Measurements from ENCODE around the gene PRAC1. TPM values are rescaled to one million over a fixed set of nuclear protein-coding genes. Genes with fewer than 3 reads are reported as not detected.
A peak's percentile ranks its signal among the peaks of the same experiment; 100 is the strongest.
"Not testable (repeated sequence)": the region's sequence is repeated elsewhere in the genome, so short reads cannot be mapped to it uniquely, and the experiment has no call there.

The PRAC1 gene
- total and polyA plus RNA-seq, 2 donors, result 7.7 to 18.0 TPM

DNA sequence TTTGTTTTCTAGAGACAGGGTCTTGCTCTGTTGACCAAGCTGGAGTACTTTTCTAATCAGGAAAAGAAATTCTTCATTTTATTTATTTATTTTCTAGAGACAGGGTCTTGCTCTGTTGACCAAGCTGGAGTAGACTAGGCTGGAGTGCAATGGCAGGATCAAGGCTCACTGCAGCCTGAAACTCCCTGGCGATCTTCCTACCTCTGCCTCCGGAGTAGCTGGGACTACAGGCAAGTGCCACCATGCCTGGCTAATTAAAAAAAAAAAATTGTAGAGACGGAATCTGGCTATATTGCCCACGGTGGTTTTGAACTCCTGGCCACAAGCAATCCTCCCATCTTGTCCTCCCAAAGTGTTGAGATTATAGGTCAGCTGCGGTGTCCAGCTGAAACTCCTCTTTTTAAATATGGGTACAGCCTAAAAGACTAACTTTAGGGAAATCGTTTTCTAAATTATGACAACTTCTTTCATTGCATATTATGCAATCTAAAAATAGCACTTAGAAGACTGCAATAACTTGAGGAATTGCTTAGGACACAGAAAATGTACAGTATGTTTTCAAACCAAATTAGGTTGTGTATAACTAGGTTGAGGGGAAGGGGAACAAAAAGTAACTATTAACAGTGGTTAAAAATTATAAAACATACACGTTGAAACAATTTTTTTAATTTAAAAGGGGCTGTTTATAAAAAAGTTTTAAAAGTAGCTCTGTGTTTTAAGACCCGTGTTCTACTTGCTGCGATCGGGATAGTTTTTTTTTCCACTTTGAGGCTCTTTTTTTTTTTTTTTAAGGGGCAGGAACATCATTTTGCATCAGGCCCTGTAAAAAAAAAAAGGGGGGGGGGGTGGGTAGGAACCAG, 4.7 kb downstream of the PRAC1 start:
- Histone ChIP-seq H3K4me3 (ENCODE audit: low read depth, low read length) (no peak overlapping the region), H3K27ac (ENCODE audit: low read depth) (no peak overlapping the region), H3K36me3 (ENCODE audit: insufficient read depth) (no peaks in the 10 kb centered on the region), H3K4me1 (ENCODE audit: insufficient read depth) (no peaks in the 10 kb centered on the region)
- WGBS, result 18% methylated on average over 10 of the region's 10 CpGs
- no peak for DNase-seq (ENCODE audit: extremely low spot score)

DNA sequence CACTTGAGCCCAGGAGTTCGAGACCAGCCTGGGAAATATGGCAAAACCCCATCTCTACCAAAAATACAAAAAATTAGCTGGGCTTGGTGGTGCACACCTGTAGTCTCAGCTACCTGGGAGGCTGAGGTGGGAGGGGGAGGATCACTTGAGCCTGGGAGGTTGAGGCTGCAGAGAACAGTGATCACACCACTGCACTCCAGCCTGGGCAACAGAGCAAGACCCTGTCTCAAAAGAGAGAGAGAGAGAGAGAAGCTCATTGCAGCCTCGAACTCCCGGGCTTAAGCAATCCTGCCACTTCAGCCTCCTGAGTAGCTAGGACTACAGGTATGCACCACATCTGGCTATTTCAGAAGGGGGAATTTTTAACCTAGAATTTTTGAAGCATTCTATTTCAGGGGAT, 5.8 kb downstream of the PRAC1 start:
- WGBS, result 74% methylated on average over 3 of the region's 3 CpGs
- H3K36me3 ChIP-seq (ENCODE audit: insufficient read depth); H3K4me1 ChIP-seq (ENCODE audit: insufficient read depth); DNase-seq (ENCODE audit: extremely low spot score); H3K4me3 ChIP-seq (ENCODE audit: low read depth, low read length); H3K27ac ChIP-seq (ENCODE audit: low read depth): not testable (repeated sequence)

DNA sequence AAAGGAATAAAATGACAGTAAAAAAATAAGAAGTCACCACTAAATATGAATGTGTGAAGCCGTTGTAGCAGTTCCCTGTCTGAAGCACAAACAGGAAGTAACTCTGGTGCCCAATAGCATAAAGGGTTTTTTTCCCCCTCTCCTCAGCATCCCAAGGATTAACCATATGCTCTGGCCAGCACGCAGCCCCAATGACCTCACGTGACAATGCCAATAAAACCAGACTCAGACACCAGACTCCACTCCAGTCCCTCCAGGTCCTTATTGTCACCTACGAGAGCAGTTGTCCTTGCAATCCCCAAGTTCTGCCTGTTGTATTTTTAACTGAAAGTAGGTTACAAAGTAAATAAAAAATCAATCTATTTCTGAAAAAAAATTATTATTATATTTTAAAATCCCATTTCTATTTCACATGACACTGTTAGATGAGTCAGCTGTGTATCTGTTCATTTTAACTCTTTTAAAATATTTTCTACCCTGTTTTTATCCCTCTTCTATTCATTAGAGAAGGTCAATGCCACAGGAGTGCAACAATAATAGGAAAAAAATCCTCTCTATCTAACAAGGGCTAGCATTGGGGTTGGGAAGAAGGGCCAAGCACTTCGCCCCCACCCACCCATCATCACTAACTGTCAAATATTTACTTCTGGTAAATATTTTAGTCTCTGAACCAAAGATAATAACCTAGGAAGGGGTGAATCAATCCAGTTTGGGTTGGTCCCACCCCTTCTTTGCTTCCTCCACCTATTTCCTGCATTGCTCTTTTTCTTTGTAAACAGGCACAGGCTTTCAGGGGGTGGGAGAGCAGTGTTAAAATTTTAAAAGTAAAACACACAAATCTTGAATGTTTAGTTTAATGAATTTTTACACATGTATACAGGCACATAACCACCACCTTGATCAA, 6.6 kb downstream of the PRAC1 start:
- Histone ChIP-seq H3K36me3 (ENCODE audit: insufficient read depth) (no peaks in the 10 kb centered on the region), H3K4me1 (ENCODE audit: insufficient read depth) (no peaks in the 10 kb centered on the region), H3K27ac (ENCODE audit: low read depth) (no peak overlapping the region), H3K4me3 (ENCODE audit: low read depth, low read length) (no peak overlapping the region)
- WGBS, result 27% methylated on average over 5 of the region's 5 CpGs
- DNase-seq (ENCODE audit: extremely low spot score), result no peak

DNA sequence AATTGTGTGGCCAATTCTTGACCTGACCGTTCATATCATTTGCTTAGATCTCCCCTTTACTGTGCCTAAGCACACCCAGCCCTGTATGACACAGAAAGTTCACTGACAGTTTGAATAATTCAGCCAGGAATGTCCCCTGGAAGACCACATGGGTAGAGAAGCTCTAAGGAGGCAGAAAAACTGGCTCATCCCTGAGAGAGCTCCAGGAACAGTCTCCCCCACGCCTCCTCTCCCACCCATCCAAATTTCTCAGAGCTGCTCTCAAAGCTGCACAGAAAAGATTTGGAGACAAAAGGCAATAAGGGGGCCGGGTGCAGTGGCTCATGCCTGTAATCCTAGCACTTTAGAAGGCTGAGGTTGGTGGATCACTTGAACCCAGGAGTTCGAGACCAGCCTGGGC, 11.2 kb downstream of the PRAC1 start:
- Histone ChIP-seq H3K4me3 (ENCODE audit: low read depth, low read length) (no peak overlapping the region), H3K27ac (ENCODE audit: low read depth) (no peak overlapping the region), H3K36me3 (ENCODE audit: insufficient read depth) (no peaks in the 10 kb centered on the region), H3K4me1 (ENCODE audit: insufficient read depth) (no peaks in the 10 kb centered on the region)
- DNase-seq (ENCODE audit: extremely low spot score), result no peak
- WGBS, result 64% methylated on average over 4 of the region's 4 CpGs

DNA sequence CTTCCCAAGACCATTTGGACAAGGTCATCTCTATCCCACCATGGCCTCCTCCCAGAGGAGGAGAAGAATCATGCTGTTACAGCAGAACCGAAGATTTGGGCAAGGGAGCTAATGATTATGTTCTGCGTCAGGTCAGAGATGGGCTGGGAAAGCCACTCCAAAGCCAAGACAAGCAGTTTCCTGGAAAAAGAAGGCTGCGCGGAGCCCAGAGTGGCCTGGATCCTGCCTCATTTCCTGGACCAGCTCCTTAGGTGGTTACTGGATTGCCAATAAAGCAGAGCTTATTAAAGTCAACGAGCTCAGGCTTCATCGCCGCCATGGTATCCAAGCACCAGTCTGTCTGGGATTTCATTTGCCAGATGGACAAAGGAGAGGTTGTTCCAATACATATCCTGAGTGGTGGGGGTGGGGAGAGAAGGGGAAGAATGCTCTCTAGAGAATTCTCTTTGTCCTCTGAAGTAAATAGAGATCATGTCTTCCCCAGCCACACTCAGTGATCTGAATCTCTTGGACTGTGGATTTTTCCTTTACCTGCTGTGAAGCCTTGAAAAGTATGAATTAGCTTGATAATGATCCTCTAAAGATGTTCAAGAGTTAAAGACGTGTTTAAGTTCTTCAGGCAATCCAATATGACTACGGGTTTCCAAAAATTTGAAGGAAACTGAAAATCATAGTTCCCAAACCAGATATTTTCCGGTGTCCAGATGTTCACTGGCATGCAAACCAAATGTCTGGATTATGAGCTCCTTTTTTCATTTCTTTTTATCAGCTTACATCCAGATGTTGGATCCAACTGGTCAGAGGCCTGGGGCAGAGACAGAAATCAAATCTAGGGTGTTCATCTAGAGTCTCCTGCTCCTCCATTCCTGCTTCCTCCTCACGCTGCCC, 17.7 kb downstream of the PRAC1 start:
- no peaks in the 10 kb centered on the region for H3K4me1 ChIP-seq (ENCODE audit: insufficient read depth)
- H3K4me3 ChIP-seq (ENCODE audit: low read depth, low read length), result no peak overlapping the region
- no peak for DNase-seq (ENCODE audit: extremely low spot score)
- 59% methylated on average over 11 of the region's 11 CpGs for WGBS
- no peak overlapping the region for H3K27ac ChIP-seq (ENCODE audit: low read depth)
- H3K36me3 ChIP-seq (ENCODE audit: insufficient read depth), result no peaks in the 10 kb centered on the region

DNA sequence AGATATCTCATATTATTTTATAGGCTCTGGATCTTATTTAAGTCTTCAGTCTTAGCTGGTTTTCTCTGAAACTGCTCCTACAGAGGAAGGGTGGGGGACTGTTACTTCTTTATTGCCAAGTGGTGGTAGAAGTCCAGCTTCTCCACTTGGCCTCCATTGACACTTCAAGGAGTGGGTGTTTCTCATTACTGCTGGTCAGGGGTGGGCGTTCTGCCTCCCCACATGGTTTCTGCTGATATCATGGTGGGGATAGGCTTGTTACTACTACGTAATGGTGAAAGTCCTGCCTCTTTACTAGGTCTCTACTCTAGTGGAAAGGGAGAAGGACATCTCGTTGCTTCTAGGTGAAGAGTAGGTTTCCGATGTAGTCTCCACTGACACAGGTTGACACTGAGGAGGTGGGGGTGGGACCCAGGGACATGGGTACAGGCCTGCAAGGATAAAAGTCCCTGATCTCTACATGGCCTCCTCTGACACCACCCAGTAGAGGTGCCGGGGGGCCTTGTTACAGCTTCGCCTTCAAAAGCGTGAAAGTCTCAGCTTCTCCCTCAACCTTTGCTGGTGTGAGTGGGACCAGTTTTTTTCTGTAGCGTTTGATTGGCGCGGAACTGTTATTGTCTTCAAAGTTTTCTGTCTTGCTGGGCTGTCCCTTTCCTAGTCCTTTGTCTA, 20.3 kb downstream of the PRAC1 start:
- 93% methylated on average over 10 of the region's 10 CpGs for WGBS
- no peaks in the 10 kb centered on the region for H3K4me1 ChIP-seq (ENCODE audit: insufficient read depth)
- no peak overlapping the region for H3K4me3 ChIP-seq (ENCODE audit: low read depth, low read length)
- H3K36me3 ChIP-seq (ENCODE audit: insufficient read depth), result no peaks in the 10 kb centered on the region
- H3K27ac ChIP-seq (ENCODE audit: low read depth), result no peak overlapping the region
- no peak for DNase-seq (ENCODE audit: extremely low spot score)

DNA sequence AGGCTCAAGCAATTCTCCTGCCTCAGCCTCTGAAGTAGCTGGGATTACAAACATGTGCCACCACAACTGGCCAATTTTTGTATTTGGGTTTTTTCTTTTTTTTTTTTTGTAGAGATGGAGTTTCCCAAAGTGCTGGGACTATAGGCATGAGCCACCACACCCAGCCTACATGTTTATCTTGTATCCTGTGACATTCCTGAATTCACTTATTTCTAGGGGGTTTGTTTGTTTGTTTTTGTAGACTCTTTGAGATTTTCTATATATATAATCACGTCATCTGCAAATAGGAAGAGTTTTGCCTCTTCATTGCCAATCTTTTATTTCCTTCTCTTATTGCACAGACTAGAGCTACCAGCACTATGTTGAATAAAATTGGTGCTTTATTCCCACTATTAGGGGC, 29.1 kb downstream of the PRAC1 start:
- WGBS, result 44% methylated on average over 1 of the region's 1 CpG
- no peaks in the 10 kb centered on the region for H3K36me3 ChIP-seq (ENCODE audit: insufficient read depth)
- no peak for DNase-seq (ENCODE audit: extremely low spot score)
- no peak overlapping the region for H3K4me3 ChIP-seq (ENCODE audit: low read depth, low read length)
- no peak overlapping the region for H3K27ac ChIP-seq (ENCODE audit: low read depth)
- no peaks in the 10 kb centered on the region for H3K4me1 ChIP-seq (ENCODE audit: insufficient read depth)

DNA sequence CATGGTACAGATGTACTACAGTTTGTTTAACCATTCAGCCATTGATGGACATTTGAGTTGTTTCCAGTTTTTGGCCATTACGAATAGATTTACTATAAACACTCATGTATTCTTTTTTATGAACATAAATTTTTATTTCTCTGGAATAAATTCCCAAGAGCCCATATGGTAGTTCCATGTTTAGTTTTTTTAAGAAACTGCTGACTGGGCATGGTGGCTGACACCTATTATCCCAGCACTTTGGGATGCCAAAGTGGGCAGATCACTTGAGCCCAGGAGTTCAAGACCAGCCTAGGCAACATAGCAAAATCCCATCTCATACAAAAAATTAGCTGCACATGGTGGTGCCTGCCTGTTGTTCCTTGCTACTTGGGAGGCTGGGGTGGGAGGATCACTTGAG, 30.3 kb downstream of the PRAC1 start:
- no peak for DNase-seq (ENCODE audit: extremely low spot score)
- no peaks in the 10 kb centered on the region for H3K4me1 ChIP-seq (ENCODE audit: insufficient read depth)
- no peak overlapping the region for H3K27ac ChIP-seq (ENCODE audit: low read depth)
- H3K4me3 ChIP-seq (ENCODE audit: low read depth, low read length), result no peak overlapping the region
- WGBS, result 77% methylated on average over 1 of the region's 1 CpG
- no peaks in the 10 kb centered on the region for H3K36me3 ChIP-seq (ENCODE audit: insufficient read depth)

DNA sequence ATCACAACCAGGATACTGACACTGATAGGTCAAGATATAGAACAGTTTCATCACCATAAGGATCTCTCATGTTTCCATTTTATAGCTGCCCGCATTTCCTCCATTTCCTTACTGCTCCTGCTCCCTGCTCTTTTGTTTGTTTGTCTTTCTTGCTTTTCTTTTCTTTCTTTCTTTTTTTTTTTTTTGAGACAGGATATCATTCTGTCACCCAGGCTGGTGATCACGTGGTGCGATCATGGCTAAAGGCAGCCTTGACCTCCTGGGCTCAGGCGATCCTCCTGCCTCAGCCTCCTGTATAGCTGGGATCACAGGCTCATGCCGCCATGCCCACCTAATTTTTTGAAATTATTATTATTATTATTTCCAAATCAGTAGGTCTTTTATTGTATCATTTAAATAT, 31.7 kb downstream of the PRAC1 start:
- 84% methylated on average over 5 of the region's 5 CpGs for WGBS
- Histone ChIP-seq H3K36me3 (ENCODE audit: insufficient read depth) (no peaks in the 10 kb centered on the region), H3K27ac (ENCODE audit: low read depth) (no peak overlapping the region)

DNA sequence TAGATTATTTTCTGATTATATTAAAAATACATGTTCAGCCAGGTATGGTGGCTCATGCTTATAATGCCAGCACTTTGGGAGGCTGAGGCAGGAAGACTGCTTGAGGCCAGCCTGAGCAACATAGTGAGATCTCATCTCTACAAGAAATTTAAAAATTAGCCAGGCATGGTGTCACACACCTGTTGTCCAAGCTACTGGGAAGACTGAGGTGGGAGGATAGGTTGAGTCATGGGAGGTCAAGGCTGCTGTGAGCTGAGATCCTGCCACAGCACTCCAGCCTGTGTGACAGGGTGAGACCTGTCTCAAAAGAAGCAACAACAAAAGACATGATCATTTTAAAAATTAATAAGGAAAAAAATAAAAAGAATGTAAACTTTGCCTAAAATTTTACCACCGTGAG, 40.7 kb downstream of the PRAC1 start:
- WGBS, result 93% methylated on average over 1 of the region's 1 CpG
- H3K4me1 ChIP-seq (ENCODE audit: insufficient read depth), result no peaks in the 10 kb centered on the region
- no peaks in the 10 kb centered on the region for H3K36me3 ChIP-seq (ENCODE audit: insufficient read depth)
- H3K27ac ChIP-seq (ENCODE audit: low read depth), result no peak overlapping the region
- H3K4me3 ChIP-seq (ENCODE audit: low read depth, low read length), result no peak overlapping the region
- no peak for DNase-seq (ENCODE audit: extremely low spot score)

More for the DNA sequence above, 31.7 kb downstream of the PRAC1 start:
- no peaks in the 10 kb centered on the region for H3K4me1 ChIP-seq (ENCODE audit: insufficient read depth)
- no peak for DNase-seq (ENCODE audit: extremely low spot score)
- no peak overlapping the region for H3K4me3 ChIP-seq (ENCODE audit: low read depth, low read length)

DNA sequence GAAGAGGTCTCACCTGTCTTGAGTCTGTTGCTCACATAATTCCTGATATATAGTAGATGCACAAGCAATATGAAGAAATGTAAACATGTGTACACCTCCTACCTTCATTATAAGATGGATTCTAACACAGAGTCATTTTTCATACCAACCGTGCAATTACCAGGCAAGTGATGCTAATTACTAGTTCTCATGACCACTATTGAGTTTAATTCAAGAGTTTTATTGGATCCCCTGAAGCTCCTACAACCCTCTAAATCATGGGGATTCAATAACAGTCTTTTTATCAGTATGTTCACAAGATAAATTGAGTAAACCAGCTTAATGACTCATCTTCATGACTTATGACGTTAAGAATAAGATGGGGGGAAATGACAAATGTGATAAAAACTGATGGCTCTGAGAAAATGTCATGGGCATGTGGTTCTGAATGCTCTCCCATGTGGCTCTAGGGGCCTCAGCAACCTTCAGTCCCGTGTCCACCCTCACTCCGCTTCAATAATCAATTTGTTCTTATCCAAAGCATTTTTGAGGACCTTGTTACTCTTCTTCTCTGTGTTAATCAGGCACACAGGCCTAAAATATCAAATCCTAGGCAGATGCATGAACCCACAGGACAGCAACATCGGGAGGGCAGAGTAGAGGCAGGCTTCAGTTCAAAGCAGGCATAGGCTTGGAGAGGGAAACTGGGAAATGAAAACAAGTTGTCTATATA, 42.8 kb downstream of the PRAC1 start:
- Histone ChIP-seq H3K4me1 (ENCODE audit: insufficient read depth) (no peaks in the 10 kb centered on the region), H3K27ac (ENCODE audit: low read depth) (no peak overlapping the region), H3K4me3 (ENCODE audit: low read depth, low read length) (no peak overlapping the region), H3K36me3 (ENCODE audit: insufficient read depth) (no peaks in the 10 kb centered on the region)
- 76% methylated on average over 5 of the region's 5 CpGs for WGBS
- no peak for DNase-seq (ENCODE audit: extremely low spot score)

DNA sequence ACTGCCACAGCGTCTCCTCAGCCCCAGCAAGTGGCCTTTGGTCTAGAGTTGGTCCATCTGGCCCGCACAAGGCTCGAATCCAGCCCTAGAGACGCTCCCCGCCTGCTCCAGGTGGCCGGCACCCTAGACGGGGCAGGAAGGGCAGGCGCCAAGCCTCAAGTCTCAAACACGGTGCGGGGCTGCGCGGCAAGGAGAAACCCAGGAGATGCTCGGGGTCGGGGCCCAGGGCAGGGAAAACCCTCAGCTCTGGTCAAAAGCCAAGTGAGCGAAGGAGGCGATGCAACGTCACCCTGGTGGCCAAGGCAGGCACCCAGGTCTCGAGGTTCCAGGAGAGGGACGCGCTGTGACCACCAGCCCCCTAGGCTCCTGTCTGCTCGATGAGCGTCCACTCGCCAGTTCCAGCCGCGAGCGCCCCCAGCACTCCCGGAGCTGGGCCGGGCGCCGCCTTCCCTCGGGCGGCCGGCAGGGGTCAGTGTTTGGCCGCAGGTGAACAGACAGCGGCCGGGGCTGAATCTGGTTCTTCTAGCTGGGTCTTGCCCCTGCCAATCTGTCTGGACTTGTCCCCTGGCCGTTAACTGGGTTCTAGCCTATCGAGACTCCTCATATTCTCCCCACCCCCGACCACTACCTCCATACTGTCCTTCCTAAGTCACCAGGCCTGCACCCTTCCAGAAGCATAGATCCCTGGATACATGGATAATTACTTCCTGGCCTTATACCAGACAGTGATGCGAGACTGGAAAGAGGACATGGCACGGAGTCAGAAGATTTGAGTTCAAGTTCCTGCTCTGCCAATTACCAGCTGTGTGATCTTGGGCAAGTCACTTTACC, 44.0 kb downstream of the PRAC1 start:
- Histone ChIP-seq H3K4me1 (ENCODE audit: insufficient read depth) (no peaks in the 10 kb centered on the region), H3K27ac (ENCODE audit: low read depth) (no peak overlapping the region), H3K4me3 (ENCODE audit: low read depth, low read length) (no peak overlapping the region), H3K36me3 (ENCODE audit: insufficient read depth) (no peaks in the 10 kb centered on the region)
- peak; percentile 23 for DNase-seq (ENCODE audit: extremely low spot score)
- WGBS, result 7% methylated on average over 41 of the region's 41 CpGs

Measured in urinary bladder (tissue), 4 donors.